H9 (cell line): Measurements from ENCODE around the gene SEPTIN2. TPM values are rescaled to one million over a fixed set of nuclear protein-coding genes. Genes with fewer than 3 reads are reported as not detected.

Experiments
- DNase-seq: peaks from one replicate; pipeline ENCODE4 v3.0.0-alpha.2; 2017
- H2AFZ ChIP-seq: one replicate; pipeline ENCODE4 v1.6.1; 2013; ENCODE audit warnings: mild to moderate bottlenecking, low read length, control low read depth, moderate library complexity
- H2AK5ac ChIP-seq: 2 replicates; pipeline ENCODE4 v1.6.1; 2013; ENCODE audit warnings: low read length, control low read depth, mixed read lengths; ENCODE audit not compliant: insufficient read length
- H2BK120ac ChIP-seq: one replicate; pipeline ENCODE4 v1.6.1; 2013; ENCODE audit warnings: low read depth, mild to moderate bottlenecking, low read length, control low read depth, inconsistent platforms; ENCODE audit not compliant: poor library complexity, severe bottlenecking
- H2BK12ac ChIP-seq: 2 replicates; pipeline ENCODE4 v1.6.1; 2013; ENCODE audit warnings: low read length, control low read depth, mixed read lengths, low read depth; ENCODE audit not compliant: insufficient read length
- H2BK15ac ChIP-seq: 2 replicates; pipeline ENCODE4 v1.6.1; 2013; ENCODE audit warnings: low read depth, low read length, control low read depth
- H2BK20ac ChIP-seq: one replicate; pipeline ENCODE4 v1.6.1; 2013; ENCODE audit warnings: low read depth, mild to moderate bottlenecking, low read length, control low read depth, inconsistent platforms; ENCODE audit not compliant: poor library complexity, severe bottlenecking
- H2BK5ac ChIP-seq: 2 replicates; pipeline ENCODE4 v1.6.1; 2013; ENCODE audit warnings: low read length, control low read depth, mixed read lengths; ENCODE audit not compliant: insufficient read length
- H3K14ac ChIP-seq: 2 replicates; pipeline ENCODE4 v1.6.1; 2013; ENCODE audit warnings: low read length, control low read depth; ENCODE audit not compliant: insufficient read depth
- H3K18ac ChIP-seq: 2 replicates; pipeline ENCODE4 v1.6.1; 2013; ENCODE audit warnings: low read depth, mild to moderate bottlenecking, mixed read lengths, low read length, control low read depth; ENCODE audit not compliant: insufficient read length
- H3K23ac ChIP-seq: 2 replicates; pipeline ENCODE4 v1.6.1; 2013; ENCODE audit warnings: low read length, control low read depth, mixed read lengths, low read depth; ENCODE audit not compliant: insufficient read length
- H3K23me2 ChIP-seq: 2 replicates; pipeline ENCODE4 v1.6.1; 2013; ENCODE audit warnings: low read depth, mild to moderate bottlenecking, mixed read lengths, low read length, control low read depth; ENCODE audit not compliant: insufficient read length, poor library complexity, severe bottlenecking
- H3K27ac ChIP-seq: 2 replicates; pipeline ENCODE4 v1.5.1; 2013; ENCODE audit warnings: low read length, control low read depth, mixed read lengths, low read depth; ENCODE audit not compliant: insufficient read length
- H3K27me3 ChIP-seq: 2 replicates; pipeline ENCODE4 v1.6.1; 2013; ENCODE audit warnings: low read length, control low read depth, inconsistent platforms; ENCODE audit not compliant: insufficient read depth
- H3K4ac ChIP-seq: 2 replicates; pipeline ENCODE4 v1.6.1; 2013; ENCODE audit warnings: low read depth, mild to moderate bottlenecking, control low read depth, inconsistent platforms, low read length, moderate library complexity
- H3K4me1 ChIP-seq: 2 replicates; pipeline ENCODE4 v1.6.1; 2013; ENCODE audit warnings: low read length, control low read depth, inconsistent platforms; ENCODE audit not compliant: insufficient read depth
- H3K4me2 ChIP-seq: 2 replicates; pipeline ENCODE4 v1.6.1; 2013; ENCODE audit warnings: low read length, control low read depth, mixed read lengths; ENCODE audit not compliant: insufficient read length, insufficient read depth
- H3K56ac ChIP-seq: 2 replicates; pipeline ENCODE4 v1.6.1; 2013; ENCODE audit warnings: low read depth, mild to moderate bottlenecking, mixed read lengths, low read length, control low read depth; ENCODE audit not compliant: insufficient read length
- H3K79me1 ChIP-seq: 2 replicates; pipeline ENCODE4 v1.6.1; 2013; ENCODE audit warnings: low read depth, mild to moderate bottlenecking, moderate library complexity, low read length, control low read depth, inconsistent platforms; ENCODE audit not compliant: insufficient read depth, poor library complexity, severe bottlenecking
- H3K79me2 ChIP-seq: 2 replicates; pipeline ENCODE4 v1.6.1; 2013; ENCODE audit warnings: low read length, control low read depth, inconsistent platforms; ENCODE audit not compliant: insufficient read depth
- H3K9ac ChIP-seq: 2 replicates; pipeline ENCODE4 v1.6.1; 2013; ENCODE audit warnings: low read length, control low read depth, mixed read lengths; ENCODE audit not compliant: insufficient read length; ENCODE audit errors: extremely low read depth
- H3K9me3 ChIP-seq: one replicate; pipeline ENCODE4 v1.6.1; 2013; ENCODE audit warnings: low read depth, low read length, inconsistent platforms; ENCODE audit not compliant: control insufficient read depth
- H3T11ph ChIP-seq: one replicate; pipeline ENCODE4 v1.6.1; 2013; ENCODE audit warnings: mild to moderate bottlenecking, low read length, control low read depth, inconsistent platforms
- H4K20me1 ChIP-seq: one replicate; pipeline ENCODE4 v1.6.1; 2013; ENCODE audit not compliant: control insufficient read depth, insufficient read length, insufficient read depth
- H4K5ac ChIP-seq: 2 replicates; pipeline ENCODE4 v1.6.1; 2013; ENCODE audit warnings: low read depth, mild to moderate bottlenecking, mixed read lengths, low read length, control low read depth; ENCODE audit not compliant: insufficient read length
- H4K8ac ChIP-seq: replicated peaks from 2 replicates; pipeline ENCODE4 v1.6.1; 2013; ENCODE audit warnings: low read length, control low read depth, mixed read lengths, low read depth; ENCODE audit not compliant: insufficient read length
- H4K91ac ChIP-seq: 2 replicates; pipeline ENCODE4 v1.6.1; 2013; ENCODE audit warnings: low read depth, mild to moderate bottlenecking, moderate library complexity, mixed read lengths, low read length, control low read depth; ENCODE audit not compliant: insufficient read length
- H3K27ac Mint-ChIP-seq, 3 experiments: 2 replicates in 2 of 3; 3 replicates in 1 of 3; pipeline ENCODE4 v1.8.0; 2020 to 2021; ENCODE audit warnings: mixed read lengths in 3 of 3, mild to moderate bottlenecking in 1 of 3, moderate library complexity in 1 of 3
- H3K27me3 Mint-ChIP-seq: 2 replicates; pipeline ENCODE4 v1.8.0; 2021; ENCODE audit warnings: low read depth, mild to moderate bottlenecking, moderate library complexity, mixed read lengths
- H3K36me3 Mint-ChIP-seq, 3 experiments: 2 replicates in 2 of 3; 3 replicates in 1 of 3; pipeline ENCODE4 v1.8.0; 2020 to 2021; ENCODE audit warnings: low read depth in 3 of 3, mixed read lengths in 3 of 3; ENCODE audit not compliant: insufficient read depth in 1 of 3
- H3K4me1 Mint-ChIP-seq, 2 experiments: 2 replicates each; pipeline ENCODE4 v1.8.0; 2020; ENCODE audit warnings: mixed read lengths in 2 of 2
- H3K4me3 Mint-ChIP-seq, 2 experiments: 2 replicates in 1 of 2; 3 replicates in 1 of 2; pipeline ENCODE4 v1.8.0; 2020 to 2021; ENCODE audit warnings: mild to moderate bottlenecking in 2 of 2, mixed read lengths in 2 of 2, moderate library complexity in 1 of 2
- H3K9me3 Mint-ChIP-seq, 2 experiments: 2 replicates in 1 of 2; 3 replicates in 1 of 2; pipeline ENCODE4 v1.8.0; 2020; ENCODE audit warnings: mild to moderate bottlenecking in 2 of 2, mixed read lengths in 2 of 2, moderate library complexity in 1 of 2
- WGBS: extraction: QIAGEN DNeasy Blood & Tissue Kit; methylation state at CpG from one replicate; pipeline ENCODE4 v1.1.7; 2013; ENCODE audit warnings: missing lambda C conversion rate, low lambda C conversion rate, mixed read lengths; ENCODE audit not compliant: insufficient read length; ENCODE audit errors: extremely low coverage; 5-methylcytosine and 5-hydroxymethylcytosine counted together
- total RNA-seq: library from RNA; stranded (reverse); gene quantifications from 2 replicates; pipeline ENCODE4 v1.2.1, GENCODE V29; 2021
- TF ChIP-seq, protein P1 (sequence below): fragments of 200-600 bp; sonication (generic); conservative IDR thresholded peaks from 3 replicates; pipeline ENCODE4 v1.8.0; 2021; ENCODE audit warnings: antibody characterized with exemption, mild to moderate bottlenecking

The SEPTIN2 gene
- total RNA-seq, 1 experiment from 2014 or later: 385 TPM

- H3K23me2 ChIP-seq: peaks cover 9% of the 10 kb centered on the region
- no peaks in the 10 kb centered on the region for H3K27me3 ChIP-seq
- WGBS: no CpG with 5 or more reads among the region's 8 CpGs
- H3K4me1 Mint-ChIP-seq: peaks cover 59 to 62% of the 10 kb centered on the region in 2 experiments
- no peak overlapping the region for H3K27ac ChIP-seq
- H3K18ac ChIP-seq: no peak overlapping the region
- H3K27ac Mint-ChIP-seq: peak overlapping the region in 1 of 3 experiments; percentile 26; a peak in 4 of 7 replicates
- H3K79me2 ChIP-seq: peaks cover 75% of the 10 kb centered on the region
- H3T11ph ChIP-seq: no peak overlapping the region
- no peak overlapping the region for H2BK120ac ChIP-seq
- no peak overlapping the region for H4K8ac ChIP-seq
- peaks cover 7% of the 10 kb centered on the region for H3K79me1 ChIP-seq
- no peak for DNase-seq
- no peak overlapping the region for H2BK12ac ChIP-seq
- no peaks in the 10 kb centered on the region for H3K9me3 ChIP-seq
- H2AK5ac ChIP-seq: no peak overlapping the region
- H3K4me1 ChIP-seq: peaks cover 3% of the 10 kb centered on the region
- no peak overlapping the region for H3K56ac ChIP-seq
- peaks cover 9 to 35% (median 34%) of the 10 kb centered on the region in 3 experiments; a peak in 6 of 7 replicates for H3K36me3 Mint-ChIP-seq
- no peak overlapping the region for H2AFZ ChIP-seq
- H3K27me3 Mint-ChIP-seq: no peaks in the 10 kb centered on the region
- H3K14ac ChIP-seq: no peak overlapping the region
- TF ChIP-seq, protein P1, sequence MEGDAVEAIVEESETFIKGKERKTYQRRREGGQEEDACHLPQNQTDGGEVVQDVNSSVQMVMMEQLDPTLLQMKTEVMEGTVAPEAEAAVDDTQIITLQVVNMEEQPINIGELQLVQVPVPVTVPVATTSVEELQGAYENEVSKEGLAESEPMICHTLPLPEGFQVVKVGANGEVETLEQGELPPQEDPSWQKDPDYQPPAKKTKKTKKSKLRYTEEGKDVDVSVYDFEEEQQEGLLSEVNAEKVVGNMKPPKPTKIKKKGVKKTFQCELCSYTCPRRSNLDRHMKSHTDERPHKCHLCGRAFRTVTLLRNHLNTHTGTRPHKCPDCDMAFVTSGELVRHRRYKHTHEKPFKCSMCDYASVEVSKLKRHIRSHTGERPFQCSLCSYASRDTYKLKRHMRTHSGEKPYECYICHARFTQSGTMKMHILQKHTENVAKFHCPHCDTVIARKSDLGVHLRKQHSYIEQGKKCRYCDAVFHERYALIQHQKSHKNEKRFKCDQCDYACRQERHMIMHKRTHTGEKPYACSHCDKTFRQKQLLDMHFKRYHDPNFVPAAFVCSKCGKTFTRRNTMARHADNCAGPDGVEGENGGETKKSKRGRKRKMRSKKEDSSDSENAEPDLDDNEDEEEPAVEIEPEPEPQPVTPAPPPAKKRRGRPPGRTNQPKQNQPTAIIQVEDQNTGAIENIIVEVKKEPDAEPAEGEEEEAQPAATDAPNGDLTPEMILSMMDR: no peak
- no peak overlapping the region for H3K23ac ChIP-seq
- H3K4ac ChIP-seq: no peak overlapping the region
- H3K9ac ChIP-seq: no peak overlapping the region
- no peak overlapping the region for H3K4me2 ChIP-seq
- H2BK20ac ChIP-seq: no peak overlapping the region
- H3K4me3 Mint-ChIP-seq: peak overlapping the region; percentile 8 to 29; a peak in 4 of 5 replicates
- H3K9me3 Mint-ChIP-seq: no peaks in the 10 kb centered on the region; a peak in 1 of 5 replicates
- no peaks in the 10 kb centered on the region for H4K20me1 ChIP-seq
- H4K5ac ChIP-seq: no peak overlapping the region
- no peak overlapping the region for H2BK5ac ChIP-seq
- no peak overlapping the region for H2BK15ac ChIP-seq
- H4K91ac ChIP-seq: no peak overlapping the region
Measured at GRCh38 chr2:241320394-241320793, 4.7 kb downstream of the SEPTIN2 start.
